GF-D8 (cell line): ENCODE results near the gene ZCCHC7.
"Not testable (repeated sequence)": the region's sequence is repeated elsewhere in the genome, so short reads cannot be mapped to it uniquely, and the experiment has no call there.

Experiments used
- DNase-seq: peaks from one replicate; lab custom pipeline; 2025; lab: John Stamatoyannopoulos, UW

ZCCHC7 gene

DNA sequence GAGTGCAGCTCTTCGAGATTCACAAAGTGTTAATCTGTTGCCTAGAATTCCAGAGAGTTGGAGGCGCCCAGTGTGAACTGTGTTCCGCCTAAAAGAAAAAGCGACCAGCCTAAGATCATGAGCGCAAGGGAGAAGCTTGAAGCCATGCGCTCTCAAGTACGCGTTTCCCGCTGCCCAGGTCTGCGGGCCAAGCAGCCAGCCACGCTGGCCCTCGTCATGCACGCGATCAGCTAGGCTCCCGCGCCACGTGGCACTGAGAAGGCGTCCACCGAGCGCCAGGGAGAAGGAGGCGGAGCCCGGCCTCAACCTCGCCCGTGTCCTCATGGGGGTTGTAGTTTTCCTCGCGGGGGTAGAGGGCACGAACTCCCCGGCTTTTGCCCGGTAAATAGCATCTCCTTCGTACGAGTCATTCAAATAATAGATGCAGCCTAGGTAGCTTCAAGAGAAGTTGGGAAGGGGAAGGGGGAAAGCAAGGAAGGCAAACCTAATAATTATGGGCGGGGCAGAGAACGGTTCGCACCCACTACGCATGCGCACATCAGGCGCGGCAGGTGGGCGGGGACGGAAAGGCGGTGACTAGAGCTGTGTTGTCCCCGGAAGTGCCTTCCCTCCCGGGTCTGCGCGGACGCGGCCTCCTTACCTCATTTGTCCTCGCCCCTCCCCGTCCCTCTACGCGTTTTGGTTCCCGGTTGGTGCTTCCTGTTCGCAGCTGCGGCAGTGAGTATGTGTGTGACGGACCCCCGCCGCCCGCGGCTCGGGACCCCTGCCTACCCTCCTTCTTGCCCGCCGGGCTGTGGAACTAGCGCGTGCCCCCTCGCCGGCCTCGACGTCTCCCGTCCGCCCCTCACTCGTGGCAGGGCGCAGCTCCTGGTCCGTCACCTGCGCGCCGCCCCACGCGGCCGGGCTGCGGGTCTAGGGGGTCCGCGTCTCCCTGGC is at the start of gene ZCCHC7:
ZCCHC7 (plus strand) TSS at position 668 of the 936 bp plus-strand sequence.
- DNase-seq, result peak; percentile 90

DNA sequence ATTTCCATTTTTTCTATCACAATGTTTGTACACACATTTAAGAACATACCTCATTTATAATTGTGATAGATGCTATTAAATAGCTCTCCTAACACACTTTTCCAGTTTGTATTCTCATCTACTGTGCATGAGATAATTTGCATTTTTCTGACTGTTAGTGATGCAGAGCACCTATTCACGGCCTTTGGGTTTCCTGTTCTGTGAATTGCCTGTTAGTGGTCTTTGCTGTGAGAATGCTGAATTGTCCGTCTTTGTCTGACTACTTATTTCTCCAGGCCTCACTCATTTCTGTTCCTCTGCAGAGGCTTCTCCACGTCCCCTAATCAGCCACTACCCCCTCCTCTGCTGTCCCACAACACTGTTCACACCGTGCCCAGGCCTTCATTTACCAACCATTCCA is 45.6 kb upstream of the ZCCHC7 start:
- not testable (repeated sequence) for DNase-seq

DNA sequence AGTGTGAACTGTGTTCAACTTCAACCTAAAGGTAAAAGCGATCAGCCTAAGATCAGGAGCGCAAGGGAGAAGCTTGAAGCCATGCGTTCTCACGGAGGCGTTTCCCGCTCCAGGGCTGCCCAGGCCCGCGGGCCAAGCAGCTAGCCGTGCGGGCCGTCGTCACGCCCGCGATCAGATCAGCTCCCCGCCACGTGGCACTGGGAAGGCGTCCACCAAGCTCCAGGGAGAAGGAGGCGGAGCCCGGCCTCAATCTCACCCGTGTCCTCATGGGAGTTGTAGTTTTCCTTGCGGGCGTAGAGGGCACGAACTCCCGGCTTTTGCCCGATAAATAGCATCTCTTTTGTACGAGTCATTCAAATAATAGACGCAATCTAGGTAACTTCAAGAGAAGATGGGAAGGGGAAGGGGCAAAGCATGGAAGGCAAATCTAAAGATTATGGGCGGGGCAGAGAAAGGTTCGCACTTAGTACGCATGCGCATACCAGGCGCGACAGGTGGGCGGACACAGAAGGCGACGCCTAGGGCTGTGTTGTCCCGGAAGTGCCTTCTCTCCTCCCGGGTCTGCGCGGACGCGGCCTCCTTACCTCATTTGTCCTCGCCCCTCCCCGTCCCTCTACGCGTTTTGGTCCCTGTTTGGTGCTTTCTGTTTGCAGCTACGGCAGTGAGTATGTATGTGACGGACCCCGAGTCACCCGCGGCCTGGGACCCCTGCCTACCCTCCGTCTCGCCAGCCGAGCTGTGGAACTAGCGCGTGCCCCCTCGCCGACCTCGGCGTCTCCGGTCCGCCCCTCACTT is 40.8 kb upstream of the ZCCHC7 start:
- peak; percentile 90 for DNase-seq

DNA sequence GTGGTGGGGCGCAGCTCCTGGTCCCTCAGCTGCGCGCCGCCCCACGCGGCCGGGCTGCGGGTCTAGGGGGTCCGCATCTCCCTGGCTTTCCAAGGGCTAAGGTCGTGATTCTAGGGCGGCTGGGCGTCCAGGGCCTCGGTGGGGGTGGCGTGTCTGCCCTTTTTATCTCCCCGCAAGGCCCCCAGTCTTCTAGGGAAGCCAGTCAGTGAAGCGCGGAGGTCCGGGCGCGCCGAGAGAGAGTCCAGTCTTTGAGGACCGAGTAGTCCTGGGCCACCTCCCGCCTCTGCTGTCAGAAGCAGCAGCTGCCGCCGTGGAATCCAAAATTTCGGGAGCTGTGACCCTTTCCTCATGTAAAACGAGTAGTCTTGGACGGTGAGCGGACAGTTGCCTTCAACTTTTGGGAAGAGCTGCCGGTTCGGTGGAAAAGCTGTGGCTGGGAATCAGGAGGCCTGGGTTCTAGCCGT is 40.2 kb upstream of the ZCCHC7 start:
- not testable (repeated sequence) for DNase-seq

DNA sequence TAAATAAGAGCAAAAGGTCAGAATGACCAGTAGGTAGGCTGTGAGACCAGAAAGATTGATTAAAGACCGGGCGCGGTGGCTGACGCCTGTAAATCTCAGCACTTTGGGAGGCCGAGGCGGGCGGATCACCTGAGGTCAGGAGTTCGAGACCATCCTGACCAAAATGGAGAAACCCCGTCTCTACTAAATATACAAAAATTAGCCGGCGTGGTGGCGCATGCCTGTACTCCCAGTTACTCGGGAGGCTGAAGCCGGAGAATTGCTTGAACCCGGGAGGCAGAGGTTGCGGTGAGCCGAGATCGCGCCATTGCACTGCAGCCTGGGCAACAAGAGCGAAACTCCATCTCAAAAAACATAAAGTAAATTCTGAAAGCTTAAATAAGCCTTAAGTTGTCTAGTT is 38.9 kb upstream of the ZCCHC7 start:
- DNase-seq, result not testable (repeated sequence)

DNA sequence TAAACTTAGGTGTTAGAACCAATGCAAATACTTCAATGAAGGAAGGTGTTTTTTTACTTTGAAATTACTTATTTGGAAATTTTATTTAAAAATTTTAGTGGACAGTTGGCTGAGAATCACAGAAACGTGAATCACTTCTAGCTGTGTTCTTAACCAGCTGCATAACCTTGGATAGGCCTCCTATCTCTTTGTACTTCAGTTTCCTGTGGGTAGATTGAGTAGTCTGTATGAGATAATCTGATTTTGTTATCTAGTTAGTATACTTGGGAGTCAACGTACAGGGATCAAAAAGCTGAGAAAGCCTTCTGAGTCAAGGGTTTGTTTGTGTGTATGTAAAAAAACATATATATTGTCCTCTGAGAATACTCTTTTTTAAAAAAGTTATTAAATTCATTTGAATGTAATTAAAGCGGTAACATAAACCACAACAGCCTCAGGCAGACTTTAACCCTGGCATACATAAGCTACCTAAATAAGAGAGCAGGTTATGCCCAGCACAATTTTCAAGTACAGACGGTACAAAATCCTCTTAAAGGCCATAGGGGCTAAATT is 38.1 kb upstream of the ZCCHC7 start:
- DNase-seq, result no peak

DNA sequence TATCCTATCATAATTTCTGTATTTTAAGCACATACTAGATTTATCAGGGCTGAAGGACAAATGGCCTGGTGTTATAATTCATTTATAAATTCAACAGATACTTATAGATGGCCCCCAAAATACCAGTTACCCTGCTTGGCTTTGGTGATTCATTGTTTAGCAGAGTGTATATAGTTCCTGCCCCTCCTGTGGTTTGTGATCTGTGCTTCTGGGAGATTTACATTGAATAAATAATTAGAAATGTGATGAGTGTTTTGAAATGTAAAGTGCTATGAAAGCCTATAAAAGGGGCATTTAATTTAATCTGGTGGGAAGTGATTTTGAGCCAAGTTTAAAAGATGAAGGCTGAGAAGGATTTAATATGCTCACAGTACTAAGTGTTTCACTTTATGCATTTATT is 36.7 kb upstream of the ZCCHC7 start:
- DNase-seq, result no peak

DNA sequence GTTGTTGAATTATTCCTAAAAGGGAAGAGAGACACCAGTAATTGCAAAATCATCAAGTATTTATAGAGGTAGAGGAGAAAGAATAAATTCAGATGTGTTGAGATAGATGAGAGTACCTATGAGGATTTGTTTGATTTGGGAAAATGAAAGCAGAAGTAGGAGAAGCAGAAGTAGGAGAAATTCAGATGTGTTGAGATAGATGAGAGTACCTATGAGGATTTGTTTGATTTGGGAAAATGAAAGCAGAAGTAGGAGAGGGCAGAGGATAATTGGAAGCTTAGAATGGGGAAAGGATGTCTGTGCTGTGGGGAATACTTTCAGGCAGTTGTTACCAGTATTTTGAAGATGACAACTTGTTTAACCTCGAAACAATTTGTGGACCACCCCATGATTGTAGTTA is 35.1 kb upstream of the ZCCHC7 start:
- no peak for DNase-seq

DNA sequence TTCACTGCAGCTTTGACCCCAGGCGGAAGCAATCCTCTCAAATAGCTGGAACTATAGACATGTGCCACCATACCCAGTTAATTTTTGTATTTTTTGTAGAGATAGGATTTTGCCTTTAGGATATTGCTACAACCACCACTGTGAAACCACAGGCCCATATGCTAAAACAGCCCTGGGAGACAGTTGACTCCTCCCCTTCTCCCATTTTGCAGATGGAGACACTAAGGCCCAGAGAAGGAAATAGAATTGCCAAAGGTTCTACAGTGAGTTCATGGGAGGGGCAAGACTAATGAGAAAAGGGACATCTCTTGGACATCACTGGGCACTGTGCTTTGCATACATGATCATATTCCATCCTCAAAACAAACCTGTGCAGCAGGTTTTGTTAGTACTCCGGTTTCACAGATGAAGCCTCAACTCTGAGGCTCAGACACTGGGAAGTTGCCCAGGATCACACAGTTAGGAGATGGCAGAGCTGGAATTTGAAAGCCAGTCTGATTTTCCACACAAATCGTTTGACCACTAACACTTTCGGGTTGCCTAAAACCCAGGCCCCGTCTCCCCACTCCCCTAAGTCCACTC is 27.6 kb upstream of the ZCCHC7 start:
- DNase-seq, result not testable (repeated sequence)

DNA sequence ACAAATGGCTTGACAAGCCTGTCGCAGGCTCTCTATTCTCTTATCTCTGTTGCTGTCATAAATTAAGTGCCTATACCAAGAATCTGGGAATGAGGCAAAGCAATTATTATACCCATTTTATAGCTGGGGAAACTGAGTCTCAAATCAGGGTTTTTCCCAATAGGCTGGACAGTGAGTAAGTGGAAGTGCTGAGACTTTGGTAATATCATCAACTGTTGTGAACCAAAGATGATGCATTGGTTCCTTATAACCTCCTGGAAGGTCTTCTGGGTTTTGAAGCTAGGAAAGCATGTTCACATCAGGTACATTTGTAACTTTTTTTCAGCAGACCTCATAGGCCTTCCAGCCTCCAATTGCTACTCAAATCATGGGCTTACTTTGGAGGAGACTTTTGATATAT is 25.6 kb upstream of the ZCCHC7 start:
- DNase-seq, result no peak

DNA sequence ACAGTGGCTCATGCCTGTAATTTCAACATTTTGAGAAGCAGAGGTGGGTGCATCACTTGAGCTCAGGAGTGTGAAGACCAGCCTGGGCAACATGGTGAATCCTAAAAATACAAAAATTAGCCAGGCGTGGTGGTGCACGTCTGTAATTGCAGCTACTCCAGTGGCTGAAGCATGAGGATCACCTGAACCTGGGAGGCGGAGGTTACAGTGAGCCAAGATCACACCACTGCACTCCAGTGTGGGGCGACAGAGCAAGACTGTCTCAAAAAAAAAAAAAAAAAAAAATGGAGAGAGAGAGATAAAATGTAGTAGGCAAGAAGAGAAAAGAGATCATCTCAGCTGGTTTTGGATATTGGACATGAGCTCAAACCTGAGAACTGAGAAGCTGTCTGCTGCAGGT is 23.7 kb upstream of the ZCCHC7 start:
- no peak for DNase-seq

DNA sequence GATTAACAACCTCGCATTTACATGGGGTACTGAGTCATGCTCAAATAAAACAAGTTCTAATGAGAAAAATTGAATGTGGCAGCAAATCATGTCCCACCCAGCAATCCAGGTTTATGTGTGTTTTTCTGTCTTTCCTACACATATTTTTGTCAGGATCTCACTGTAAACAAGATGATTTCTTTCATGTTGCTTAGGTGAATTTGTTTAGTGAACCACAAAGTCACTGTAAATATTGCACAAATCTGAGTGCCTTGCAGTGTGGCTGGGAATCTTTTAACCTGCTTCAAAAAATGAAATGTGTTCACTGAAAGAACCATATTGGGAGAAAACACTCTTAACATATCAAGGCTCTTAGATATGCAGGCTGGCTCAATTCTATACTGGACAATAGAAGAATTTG is 23.1 kb upstream of the ZCCHC7 start:
- DNase-seq, result no peak

DNA sequence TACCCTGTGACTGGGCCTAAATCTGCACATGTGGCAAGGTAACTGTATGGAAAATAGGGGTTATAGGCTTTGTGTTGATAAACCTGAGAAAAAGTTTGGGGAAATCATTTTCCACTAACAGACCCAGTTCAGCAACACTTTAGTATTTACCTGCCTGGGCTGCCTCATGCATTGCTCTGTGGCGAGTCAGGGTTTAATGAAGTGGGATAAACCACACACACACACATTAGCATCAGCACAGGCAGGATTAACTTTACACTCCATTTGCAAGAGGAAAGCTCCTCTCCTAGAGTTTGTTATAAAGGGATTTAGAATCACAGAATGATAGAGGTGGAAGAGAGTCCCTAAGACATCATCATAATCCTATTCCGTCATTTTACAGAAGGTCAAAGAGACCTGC is 20.0 kb upstream of the ZCCHC7 start:
- DNase-seq, result no peak

DNA sequence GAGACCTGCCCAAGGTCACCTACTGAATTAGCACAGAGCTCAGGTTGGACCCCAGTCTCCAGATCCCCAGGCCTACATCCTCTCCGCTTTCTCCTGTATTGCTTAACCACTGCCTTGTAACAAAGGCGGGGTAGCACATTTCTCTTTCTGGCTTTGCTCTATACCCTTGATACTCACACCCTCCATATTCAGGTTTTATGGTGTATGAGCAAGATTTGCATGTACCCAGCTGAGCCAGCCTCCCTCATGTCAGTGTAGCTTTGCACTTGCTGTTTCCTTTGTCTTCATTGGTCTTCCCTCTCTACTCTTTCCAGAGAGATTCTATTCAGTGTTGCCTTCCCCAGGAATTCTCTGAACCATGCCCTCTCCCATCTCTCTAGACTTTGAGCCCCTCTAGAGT is 19.6 kb upstream of the ZCCHC7 start:
- DNase-seq, result no peak

DNA sequence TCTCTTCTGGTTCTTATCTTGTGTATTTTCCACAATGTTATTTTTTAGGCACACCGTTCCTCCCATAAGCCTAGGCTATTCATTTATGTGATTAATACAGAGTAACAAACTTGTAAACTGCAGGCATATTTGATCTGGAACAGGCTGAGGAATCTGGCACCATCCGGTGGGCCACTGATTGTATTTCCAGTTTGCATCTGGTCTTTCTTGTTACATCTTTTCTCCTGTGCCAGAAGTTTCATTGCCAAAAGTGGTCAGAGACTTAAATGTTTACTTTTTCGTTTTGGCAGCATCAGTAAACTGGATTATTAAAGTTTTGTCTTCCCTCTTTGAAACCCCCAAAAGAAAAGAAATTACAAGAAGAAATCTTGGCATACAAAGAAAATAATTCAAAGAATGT is 17.9 kb upstream of the ZCCHC7 start:
- DNase-seq, result no peak

DNA sequence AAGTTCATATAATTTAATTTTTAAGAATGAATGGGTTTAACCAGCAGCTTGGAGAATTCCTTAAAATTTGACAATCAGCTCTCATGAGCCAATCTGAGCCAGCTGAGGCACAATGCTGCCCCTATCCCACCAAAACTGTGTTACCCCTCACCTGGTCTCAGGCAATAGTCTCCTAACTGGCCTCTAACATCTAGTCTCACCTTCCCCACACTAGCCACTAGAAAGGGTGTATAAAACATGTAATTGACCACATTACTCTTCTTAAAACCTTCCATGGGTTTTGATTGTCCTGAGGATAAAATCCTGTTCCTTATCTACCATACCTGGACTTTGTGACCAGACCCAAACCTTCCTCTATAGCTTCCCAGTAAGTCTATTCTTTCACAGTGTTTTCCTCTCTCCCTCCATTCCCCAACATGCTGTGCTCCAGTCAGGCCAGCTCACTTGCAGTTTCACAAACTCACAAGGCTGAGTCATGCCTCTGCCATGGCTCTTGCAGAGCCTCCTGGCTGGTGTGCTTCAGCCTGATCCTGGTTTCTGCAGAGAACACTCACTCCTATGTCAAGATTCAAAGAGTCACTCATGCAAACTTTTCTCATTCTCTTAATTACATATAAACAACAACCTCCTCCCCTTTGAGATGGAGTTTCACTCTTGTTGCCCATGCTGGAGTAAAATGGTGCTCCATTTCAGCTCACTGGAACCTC is 16.0 kb upstream of the ZCCHC7 start:
- DNase-seq, result no peak

DNA sequence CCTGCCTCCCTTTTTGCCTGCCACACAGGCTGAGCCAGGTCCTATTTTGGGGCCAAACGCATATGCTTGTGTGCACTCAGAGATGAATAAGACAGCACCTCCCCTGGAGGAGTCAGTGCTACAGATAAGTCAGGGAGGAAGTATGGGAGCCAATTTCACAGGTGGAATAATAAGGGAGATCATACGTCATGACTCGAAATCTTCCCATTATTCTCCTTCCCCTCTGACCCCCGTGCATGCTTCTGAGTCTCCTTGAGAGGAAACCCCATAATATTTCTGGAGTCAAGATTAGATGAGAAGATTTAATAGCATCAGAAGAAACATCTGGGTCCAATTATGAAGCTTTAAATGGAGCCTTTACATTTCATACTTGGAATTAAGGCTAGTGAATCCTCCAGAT is 15.1 kb upstream of the ZCCHC7 start:
- no peak for DNase-seq

DNA sequence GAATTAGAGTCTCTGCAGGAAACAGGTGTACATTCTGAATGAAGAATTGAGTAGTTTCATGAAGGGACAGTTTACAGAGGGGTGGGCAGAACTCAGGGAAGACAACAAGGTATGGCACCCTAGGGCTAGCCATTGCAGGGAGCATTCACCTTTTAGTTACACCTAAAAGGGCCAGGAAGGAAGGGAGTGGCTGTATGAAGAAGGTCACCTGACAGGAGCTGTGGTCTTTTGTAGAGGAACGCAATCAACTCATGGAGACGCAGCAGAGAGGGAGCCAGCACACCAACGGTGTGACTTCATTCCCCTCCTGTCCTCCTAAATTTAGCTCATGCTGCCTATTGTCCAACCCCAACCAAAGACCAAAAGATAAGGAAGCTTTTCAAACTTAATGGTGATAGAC is 12.7 kb upstream of the ZCCHC7 start:
- DNase-seq, result no peak

DNA sequence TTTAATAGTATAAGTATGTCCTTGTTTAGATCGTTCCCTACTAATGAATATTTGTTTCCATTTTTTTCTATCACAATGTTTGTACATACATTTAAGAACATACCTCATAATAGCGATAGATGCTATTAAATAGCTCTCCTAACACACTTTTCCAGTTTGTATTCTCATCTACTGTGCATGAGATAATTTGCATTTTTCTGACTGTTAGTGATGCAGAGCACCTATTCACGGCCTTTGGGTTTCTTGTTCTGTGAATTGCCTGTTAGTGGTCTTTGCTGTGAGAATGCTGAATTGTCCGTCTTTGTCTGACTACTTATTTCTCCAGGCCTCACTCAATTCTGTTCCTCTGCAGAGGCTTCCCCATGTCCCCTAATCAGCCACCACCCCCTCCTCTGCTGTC is 5.9 kb upstream of the ZCCHC7 start:
- DNase-seq, result not testable (repeated sequence)

DNA sequence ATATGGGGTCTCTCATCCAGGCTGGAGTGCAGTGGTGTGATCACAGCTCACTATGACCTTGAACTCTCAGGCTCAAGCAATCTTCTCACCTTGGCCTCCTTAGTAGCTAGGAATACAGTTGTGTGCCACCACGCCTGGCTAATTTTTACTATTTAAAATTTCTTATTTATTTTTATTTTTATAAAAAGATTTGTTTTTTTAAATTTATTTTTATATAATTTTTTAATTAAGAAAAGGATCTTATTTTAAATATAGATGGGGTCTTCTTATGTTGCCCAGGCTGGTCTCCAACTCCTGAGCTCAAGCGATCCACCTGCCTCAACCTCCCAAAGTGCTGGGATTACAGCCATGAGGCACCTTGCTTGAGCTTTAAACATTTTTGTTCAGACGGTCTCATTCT is 2.4 kb upstream of the ZCCHC7 start:
- no peak for DNase-seq

DNA sequence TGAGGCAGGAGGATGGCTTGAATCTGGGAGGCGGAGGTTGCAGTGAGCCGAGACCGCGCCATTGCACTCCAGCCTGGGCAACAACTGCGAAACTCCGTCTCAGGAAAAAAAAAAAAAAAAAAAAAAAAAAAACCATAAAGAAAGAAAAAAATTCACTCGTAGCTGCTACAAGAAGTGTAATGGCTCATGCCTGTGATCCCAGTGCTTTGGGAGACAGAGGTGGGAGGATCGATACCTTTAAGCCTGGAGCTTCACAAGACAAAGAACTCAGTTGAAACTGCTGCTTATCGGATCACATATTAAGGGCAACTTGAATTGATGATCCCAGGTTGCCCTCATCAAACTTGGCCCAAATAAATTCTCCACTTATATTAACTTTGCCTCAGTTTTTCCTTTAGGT is 1.0 kb upstream of the ZCCHC7 start:
- peak; percentile 11 for DNase-seq
